Endothelial cell (in vitro differentiated cells): ENCODE data around the gene TMEM109. TPM values are rescaled to one million over a fixed set of nuclear protein-coding genes. Genes with fewer than 3 reads are reported as not detected.

ENCODE experiments used
- DNase-seq: peaks from one replicate; pipeline ENCODE4 v3.0.0; 2021; ENCODE audit warnings: low spot score
- H3K27ac Mint-ChIP-seq: one replicate; pipeline ENCODE4 v1.8.0; 2021; ENCODE audit warnings: mixed read lengths, inconsistent platforms; ENCODE audit not compliant: unreplicated experiment
- H3K27me3 Mint-ChIP-seq: one replicate; pipeline ENCODE4 v1.8.0; 2021; ENCODE audit warnings: mild to moderate bottlenecking, moderate library complexity, mixed read lengths, inconsistent platforms; ENCODE audit not compliant: unreplicated experiment
- H3K36me3 Mint-ChIP-seq: one replicate; pipeline ENCODE4 v1.8.0; 2021; ENCODE audit warnings: mild to moderate bottlenecking, low read depth, mixed read lengths, inconsistent platforms; ENCODE audit not compliant: unreplicated experiment
- H3K4me1 Mint-ChIP-seq: one replicate; pipeline ENCODE4 v1.8.0; 2021; ENCODE audit warnings: mild to moderate bottlenecking, mixed read lengths, inconsistent platforms; ENCODE audit not compliant: unreplicated experiment
- H3K4me3 Mint-ChIP-seq: one replicate; pipeline ENCODE4 v1.8.0; 2021; ENCODE audit warnings: mild to moderate bottlenecking, mixed read lengths, inconsistent platforms; ENCODE audit not compliant: unreplicated experiment
- H3K9me3 Mint-ChIP-seq: one replicate; pipeline ENCODE4 v1.8.0; 2021; ENCODE audit warnings: mixed read lengths, inconsistent platforms; ENCODE audit not compliant: unreplicated experiment
- total RNA-seq: library from RNA; stranded (reverse); fragmentation: NEBNext Ultra II Directional; extraction: Animal tissue kit (Norgen Biotek cat#: 25700); gene quantifications from one replicate; pipeline ENCODE4 v1.2.1, GENCODE V29; 2021; ENCODE audit not compliant: unreplicated experiment
- TF ChIP-seq, protein P1 (sequence below): fragments of 200-600 bp; sonication (generic); IDR thresholded peaks from one replicate; pipeline ENCODE4 v1.5.0; 2021; ENCODE audit warnings: antibody characterized with exemption; ENCODE audit not compliant: unreplicated experiment

TMEM109 gene
- total RNA-seq, 1 donor from 2014 or later = 95.1 TPM

DNA sequence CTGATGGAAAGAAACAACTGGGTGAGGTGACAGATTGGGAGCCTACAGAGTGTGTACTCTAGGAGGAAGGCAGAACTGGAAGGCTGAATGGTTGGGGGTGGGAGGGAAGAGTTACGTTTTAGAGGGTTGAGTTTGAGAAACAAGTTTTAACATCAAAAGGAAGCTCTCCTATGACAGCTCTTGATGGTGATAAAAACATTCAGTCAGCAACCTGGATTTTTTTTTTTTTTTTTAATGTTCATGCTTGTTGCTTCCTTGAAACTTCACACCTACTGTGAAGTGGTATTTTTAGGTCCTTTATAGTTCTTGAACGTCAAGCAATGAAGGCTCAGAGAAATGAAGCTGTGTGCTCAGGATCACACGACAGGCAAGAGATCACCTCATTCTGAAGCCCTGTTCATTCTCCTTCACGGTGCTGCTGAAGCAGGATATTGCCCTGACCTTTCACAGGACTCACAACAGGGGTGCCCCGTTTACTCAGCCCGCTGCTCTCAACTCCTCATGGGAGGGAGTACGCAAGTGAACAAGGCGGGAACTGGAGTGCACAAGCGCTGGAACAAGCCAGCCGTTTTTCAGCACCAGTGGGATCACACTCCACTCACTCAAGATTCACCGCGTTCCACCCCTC is 1.6 kb upstream of the TMEM109 start:
- peaks cover 12% of the 10 kb centered on the region for H3K36me3 Mint-ChIP-seq
- peaks cover 17% of the 10 kb centered on the region for H3K27me3 Mint-ChIP-seq
- H3K9me3 Mint-ChIP-seq = no peaks in the 10 kb centered on the region
- H3K4me1 Mint-ChIP-seq = peaks cover 66% of the 10 kb centered on the region
- H3K4me3 Mint-ChIP-seq = peak overlapping the region; percentile 44
- H3K27ac Mint-ChIP-seq = peak overlapping the region; percentile 98
- TF ChIP-seq, protein P1, sequence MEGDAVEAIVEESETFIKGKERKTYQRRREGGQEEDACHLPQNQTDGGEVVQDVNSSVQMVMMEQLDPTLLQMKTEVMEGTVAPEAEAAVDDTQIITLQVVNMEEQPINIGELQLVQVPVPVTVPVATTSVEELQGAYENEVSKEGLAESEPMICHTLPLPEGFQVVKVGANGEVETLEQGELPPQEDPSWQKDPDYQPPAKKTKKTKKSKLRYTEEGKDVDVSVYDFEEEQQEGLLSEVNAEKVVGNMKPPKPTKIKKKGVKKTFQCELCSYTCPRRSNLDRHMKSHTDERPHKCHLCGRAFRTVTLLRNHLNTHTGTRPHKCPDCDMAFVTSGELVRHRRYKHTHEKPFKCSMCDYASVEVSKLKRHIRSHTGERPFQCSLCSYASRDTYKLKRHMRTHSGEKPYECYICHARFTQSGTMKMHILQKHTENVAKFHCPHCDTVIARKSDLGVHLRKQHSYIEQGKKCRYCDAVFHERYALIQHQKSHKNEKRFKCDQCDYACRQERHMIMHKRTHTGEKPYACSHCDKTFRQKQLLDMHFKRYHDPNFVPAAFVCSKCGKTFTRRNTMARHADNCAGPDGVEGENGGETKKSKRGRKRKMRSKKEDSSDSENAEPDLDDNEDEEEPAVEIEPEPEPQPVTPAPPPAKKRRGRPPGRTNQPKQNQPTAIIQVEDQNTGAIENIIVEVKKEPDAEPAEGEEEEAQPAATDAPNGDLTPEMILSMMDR = no peak
- no peak for DNase-seq

DNA sequence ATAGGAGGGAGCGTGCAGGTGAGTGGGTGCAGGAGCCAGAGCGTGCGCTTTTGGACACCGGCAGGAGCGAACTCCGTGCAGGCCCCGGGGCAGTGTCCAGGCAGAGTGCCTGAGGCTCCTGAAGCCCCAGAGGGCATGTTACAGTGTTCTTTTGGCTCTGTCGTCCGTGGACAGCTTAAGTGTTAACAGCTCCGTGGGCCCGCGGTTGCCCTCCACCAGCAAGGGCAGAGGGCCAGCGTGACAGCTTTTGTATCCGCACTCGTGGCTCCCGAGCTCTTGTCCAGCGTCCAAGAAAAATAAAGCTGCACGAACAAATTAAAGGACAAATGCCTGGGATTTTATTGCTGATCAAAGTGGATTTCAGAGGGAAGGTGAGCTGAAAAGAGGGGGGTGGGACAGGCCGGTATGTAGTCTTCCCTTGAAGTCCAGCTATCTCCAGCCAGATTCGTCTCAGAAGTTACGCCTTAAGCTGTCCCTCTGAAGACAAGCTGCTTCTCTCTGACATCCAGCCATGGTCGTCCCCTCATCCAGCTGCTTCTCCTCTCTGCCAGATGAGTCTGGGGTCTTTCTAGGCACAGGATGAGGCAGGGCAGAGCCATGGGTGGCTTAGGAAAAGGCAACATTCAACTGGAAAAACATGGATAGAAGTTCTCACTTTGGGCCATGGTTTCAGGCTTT is 968 bp upstream of the TMEM109 start:
- Mint-ChIP-seq H3K27me3 (peaks cover 17% of the 10 kb centered on the region), H3K36me3 (peaks cover 12% of the 10 kb centered on the region), H3K4me1 (peaks cover 64% of the 10 kb centered on the region), H3K4me3 (peak overlapping the region; percentile 99), H3K9me3 (no peaks in the 10 kb centered on the region), H3K27ac (peak overlapping the region; percentile 99)
- DNase-seq = no peak
- TF ChIP-seq, protein P1 = no peak

DNA sequence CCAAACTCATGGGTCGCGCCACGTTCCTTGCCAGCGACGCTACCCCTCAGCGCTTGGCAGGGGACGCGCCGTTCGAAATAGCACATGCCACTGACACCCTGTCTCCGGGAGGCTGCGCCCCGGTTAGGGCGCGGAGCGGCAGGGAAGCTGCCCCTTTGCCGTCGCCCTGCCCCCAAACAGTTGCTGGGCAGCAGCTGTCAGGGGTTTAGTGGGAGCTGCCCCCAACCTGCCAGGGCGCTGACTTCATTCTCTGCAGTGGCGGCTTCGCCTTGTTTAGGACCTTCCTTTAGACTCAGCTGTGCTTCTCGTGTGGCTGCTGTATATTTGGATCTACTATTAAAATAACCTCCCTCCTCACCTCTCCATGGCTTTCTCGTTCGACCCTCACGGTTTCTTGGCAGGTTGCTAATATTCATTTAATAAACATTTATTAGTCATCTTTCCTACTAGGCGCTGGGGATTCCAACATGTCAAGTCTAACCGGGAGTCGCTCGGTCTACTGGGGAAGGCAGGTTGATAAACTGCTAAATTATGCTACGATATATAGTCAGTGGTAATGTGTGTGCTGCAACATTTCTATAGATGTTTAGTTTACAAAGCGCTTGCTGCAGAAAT is 782 bp downstream of the TMEM109 start:
- peaks cover 58% of the 10 kb centered on the region for H3K4me1 Mint-ChIP-seq

DNA sequence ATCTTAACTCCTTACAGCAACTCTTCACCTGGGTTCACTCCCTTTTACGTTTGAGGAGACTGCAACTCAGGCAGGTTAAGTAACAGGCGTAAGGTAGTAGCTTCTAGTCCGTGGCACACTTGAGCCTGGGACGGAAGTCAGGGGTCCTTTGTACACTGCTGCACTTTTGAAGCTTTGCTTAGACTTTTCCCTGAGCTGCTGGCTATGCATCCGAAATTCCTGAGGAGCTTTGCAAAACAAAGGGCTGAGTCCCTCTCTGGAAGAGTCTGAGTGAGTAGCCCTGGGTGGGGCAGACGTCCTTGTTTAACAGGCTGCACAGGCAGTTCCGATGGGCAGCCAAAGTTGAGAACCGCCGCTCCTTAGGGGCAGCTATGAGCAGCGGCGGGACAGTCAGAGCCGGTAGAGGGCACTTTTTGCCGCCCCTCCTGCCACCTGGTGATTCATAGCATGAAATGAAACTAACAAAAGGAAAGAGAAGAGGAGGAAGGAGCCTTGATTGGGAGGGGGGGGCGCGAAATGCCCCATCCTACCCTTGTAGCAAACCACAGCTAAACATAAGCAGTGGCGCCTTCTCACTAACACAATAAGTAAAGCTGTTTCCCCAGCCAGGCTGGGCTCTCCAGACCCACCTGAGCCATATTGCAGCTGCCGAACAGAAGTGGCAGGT is 1.4 kb downstream of the TMEM109 start:
- peaks cover 19% of the 10 kb centered on the region for H3K27me3 Mint-ChIP-seq
- peaks cover 10% of the 10 kb centered on the region for H3K36me3 Mint-ChIP-seq
- peaks cover 55% of the 10 kb centered on the region for H3K4me1 Mint-ChIP-seq
- peak overlapping the region; percentile 94 for H3K27ac Mint-ChIP-seq
- H3K4me3 Mint-ChIP-seq = peak overlapping the region; percentile 95
- peak; percentile 59 for DNase-seq
- no peaks in the 10 kb centered on the region for H3K9me3 Mint-ChIP-seq
- TF ChIP-seq, protein P1 = no peak

More for the DNA sequence above, 782 bp downstream of the TMEM109 start:
- no peaks in the 10 kb centered on the region for H3K9me3 Mint-ChIP-seq
- peak overlapping the region; percentile 95 for H3K4me3 Mint-ChIP-seq
- peak overlapping the region; percentile 92 for H3K27ac Mint-ChIP-seq
- peak; percentile 27 for DNase-seq
- TF ChIP-seq, protein P1 = no peak
- H3K27me3 Mint-ChIP-seq = peaks cover 19% of the 10 kb centered on the region
- peaks cover 6% of the 10 kb centered on the region for H3K36me3 Mint-ChIP-seq
